MM.1S (cell line): ENCODE results near the gene RGS6.

Experiments
- CTCF ChIP-seq: fragments of 300-600 bp; sonication (generic); IDR thresholded peaks from 2 replicates; pipeline ENCODE4 v1.5.1; 2016; ENCODE audit warnings: antibody characterized with exemption, low read length, mixed read lengths
- EZH2 ChIP-seq: fragments of 300-600 bp; sonication (generic); optimal IDR thresholded peaks from 2 replicates; pipeline ENCODE3; 2017; ENCODE audit warnings: low read depth, mild to moderate bottlenecking, antibody characterized with exemption, low read length, mixed read lengths
- EZH2phosphoT487 ChIP-seq: fragments of 300-600 bp; sonication (generic); IDR thresholded peaks from 2 replicates; pipeline ENCODE4 v1.6.1; 2018; ENCODE audit warnings: antibody characterized with exemption, low read length

GRCh38 chr14:72485695-72486094, 553.5 kb downstream of the RGS6 start:
- TF ChIP-seq CTCF (no peak), EZH2 (no peak), EZH2phosphoT487 (no peak)
